ENCODE results near the gene OPCML. TPM values are rescaled to one million over a fixed set of nuclear protein-coding genes. Genes with fewer than 3 reads are reported as not detected.

Gene OPCML
- total RNA-seq, 5 donors from 2014 or later (not counting 1 experiment from before 2014, with no cell fraction given), result not detected

- 57% methylated on average over 1 of the region's 2 CpGs for WGBS (ENCODE audit: insufficient coverage)
- Histone ChIP-seq H3K9me3 (no peaks in the 10 kb centered on the region), H3K4me3 (ENCODE audit: control insufficient read depth in 1 of 2, extremely low read depth in 1 of 2, low read length in 1 of 2) (no peak overlapping the region), H3K27me3 (replicated peaks in 1 of 2; ENCODE audit: control insufficient read depth in 2 of 2, extremely low read depth in 1 of 2, insufficient read depth in 2 of 2, low read length in 1 of 2) (no peaks in the 10 kb centered on the region), H3K36me3 (ENCODE audit: control insufficient read depth in 2 of 2, extremely low read depth in 1 of 2, insufficient read depth in 1 of 2, low read length in 1 of 2) (no peaks in the 10 kb centered on the region), H3K27ac (ENCODE audit: low read length) (no peak overlapping the region), H3K4me1 (ENCODE audit: control insufficient read depth in 1 of 2, extremely low read depth in 1 of 2, insufficient read depth in 2 of 2, low read length in 2 of 2) (no peaks in the 10 kb centered on the region)
- DNase-seq, result no peak
- Mint-ChIP-seq H3K27ac (no peak overlapping the region), H3K9me3 (peaks cover 0 to 8% (median 6%) of the 10 kb centered on the region in 3 donors), H3K36me3 (no peaks in the 10 kb centered on the region), H3K4me3 (no peak overlapping the region), H3K4me1 (peaks cover 0 to 2% (median 2%) of the 10 kb centered on the region in 3 donors), H3K27me3 (no peaks in the 10 kb centered on the region)
- POLR2A ChIA-PET, result no interaction called here
- CTCF ChIA-PET, result no interaction called here
- ATAC-seq (replicated peaks in 1 of 4), result no peak
Observed at GRCh38 chr11:132734217-132734616, 798.1 kb downstream of the OPCML start.

- Mint-ChIP-seq H3K27me3 (no peaks in the 10 kb centered on the region), H3K9me3 (peaks cover 2 to 3% (median 3%) of the 10 kb centered on the region in 3 donors), H3K27ac (no peak overlapping the region), H3K4me3 (no peak overlapping the region), H3K4me1 (peaks cover 0 to 2% (median 2%) of the 10 kb centered on the region in 3 donors), H3K36me3 (no peaks in the 10 kb centered on the region)
- ATAC-seq (replicated peaks in 1 of 4), result no peak
- Histone ChIP-seq H3K9me3 (no peaks in the 10 kb centered on the region), H3K4me3 (ENCODE audit: control insufficient read depth in 1 of 2, extremely low read depth in 1 of 2, low read length in 1 of 2) (no peak overlapping the region), H3K27me3 (replicated peaks in 1 of 2; ENCODE audit: control insufficient read depth in 2 of 2, extremely low read depth in 1 of 2, insufficient read depth in 2 of 2, low read length in 1 of 2) (no peaks in the 10 kb centered on the region), H3K4me1 (ENCODE audit: control insufficient read depth in 1 of 2, extremely low read depth in 1 of 2, insufficient read depth in 2 of 2, low read length in 2 of 2) (no peaks in the 10 kb centered on the region), H3K27ac (ENCODE audit: low read length) (no peak overlapping the region), H3K36me3 (ENCODE audit: control insufficient read depth in 2 of 2, extremely low read depth in 1 of 2, insufficient read depth in 1 of 2, low read length in 1 of 2) (no peaks in the 10 kb centered on the region)
- WGBS (ENCODE audit: insufficient coverage), result 79% methylated on average over 5 of the region's 14 CpGs
- ChIA-PET CTCF (no interaction called here), POLR2A (no interaction called here)
- DNase-seq, result no peak
Observed at GRCh38 chr11:132728026-132728425, 804.3 kb downstream of the OPCML start.

- no peaks in the 10 kb centered on the region for H3K27me3 ChIP-seq (replicated peaks in 1 of 2; ENCODE audit: control insufficient read depth in 2 of 2, extremely low read depth in 1 of 2, insufficient read depth in 2 of 2, low read length in 1 of 2)
- CTCF ChIA-PET, result interaction anchor here in 1 of 2 donors (0.7 kb wide), 1 partner anchor 427 kb away, joined by 5 read pairs; no protein-coding TSS in a partner anchor
- POLR2A ChIA-PET, result no interaction called here
- H3K36me3 ChIP-seq (ENCODE audit: control insufficient read depth in 2 of 2, extremely low read depth in 1 of 2, insufficient read depth in 1 of 2, low read length in 1 of 2), result no peaks in the 10 kb centered on the region
- 62% methylated on average over 3 of the region's 5 CpGs for WGBS (ENCODE audit: insufficient coverage)
- H3K4me1 ChIP-seq (ENCODE audit: control insufficient read depth in 1 of 2, extremely low read depth in 1 of 2, insufficient read depth in 2 of 2, low read length in 2 of 2), result peaks cover 22 to 24% of the 10 kb centered on the region in 2 experiments
- no peak overlapping the region for H3K27ac Mint-ChIP-seq
- no peak overlapping the region for H3K27ac ChIP-seq (ENCODE audit: low read length)
- peaks cover 30 to 40% (median 38%) of the 10 kb centered on the region in 3 donors for H3K4me1 Mint-ChIP-seq
- H3K4me3 ChIP-seq (ENCODE audit: control insufficient read depth in 1 of 2, extremely low read depth in 1 of 2, low read length in 1 of 2), result no peak overlapping the region
- H3K9me3 ChIP-seq, result no peaks in the 10 kb centered on the region
- H3K27me3 Mint-ChIP-seq, result no peaks in the 10 kb centered on the region
- no peak overlapping the region for H3K4me3 Mint-ChIP-seq
- peaks cover 2 to 3% (median 3%) of the 10 kb centered on the region in 3 donors for H3K9me3 Mint-ChIP-seq
- no peaks in the 10 kb centered on the region for H3K36me3 Mint-ChIP-seq
- DNase-seq (no peak), ATAC-seq (replicated peaks in 1 of 4) (no peak)
Observed at GRCh38 chr11:132721526-132721925, 810.8 kb downstream of the OPCML start.

- H3K9me3 ChIP-seq, result no peaks in the 10 kb centered on the region
- DNase-seq, result peak in 1 of 35 experiments; percentile 8
- no peak overlapping the region for H3K27ac ChIP-seq (ENCODE audit: low read length)
- 20% methylated on average over 1 of the region's 4 CpGs for WGBS (ENCODE audit: insufficient coverage)
- H3K4me3 ChIP-seq (ENCODE audit: control insufficient read depth in 1 of 2, extremely low read depth in 1 of 2, low read length in 1 of 2), result peak overlapping the region; percentile 22 to 42
- no peaks in the 10 kb centered on the region for H3K27me3 Mint-ChIP-seq
- no peak for ATAC-seq (replicated peaks in 1 of 4)
- peak overlapping the region; percentile 49 to 74 (median 60) for H3K4me3 Mint-ChIP-seq
- no peaks in the 10 kb centered on the region for H3K27me3 ChIP-seq (replicated peaks in 1 of 2; ENCODE audit: control insufficient read depth in 2 of 2, extremely low read depth in 1 of 2, insufficient read depth in 2 of 2, low read length in 1 of 2)
- no peaks in the 10 kb centered on the region for H3K36me3 Mint-ChIP-seq
- peaks cover 30 to 40% (median 38%) of the 10 kb centered on the region in 3 donors for H3K4me1 Mint-ChIP-seq
- peak overlapping the region in 1 of 2 donors; percentile 87 for H3K27ac Mint-ChIP-seq
- no peaks in the 10 kb centered on the region for H3K36me3 ChIP-seq (ENCODE audit: control insufficient read depth in 2 of 2, extremely low read depth in 1 of 2, insufficient read depth in 1 of 2, low read length in 1 of 2)
- no peaks in the 10 kb centered on the region for H3K9me3 Mint-ChIP-seq
- POLR2A ChIA-PET, result no interaction called here
- CTCF ChIA-PET, result no interaction called here
- peaks cover 22 to 24% of the 10 kb centered on the region in 2 experiments for H3K4me1 ChIP-seq (ENCODE audit: control insufficient read depth in 1 of 2, extremely low read depth in 1 of 2, insufficient read depth in 2 of 2, low read length in 2 of 2)
Observed at GRCh38 chr11:132719684-132720083, 812.6 kb downstream of the OPCML start.

GRCh38 chr11:132718711-132719671 is 813.3 kb downstream of the OPCML start:
- H3K9me3 ChIP-seq, result no peaks in the 10 kb centered on the region
- peaks cover 22 to 24% of the 10 kb centered on the region in 2 experiments for H3K4me1 ChIP-seq (ENCODE audit: control insufficient read depth in 1 of 2, extremely low read depth in 1 of 2, insufficient read depth in 2 of 2, low read length in 2 of 2)
- Mint-ChIP-seq H3K9me3 (no peaks in the 10 kb centered on the region), H3K27me3 (no peaks in the 10 kb centered on the region), H3K4me1 (peaks cover 30 to 40% (median 38%) of the 10 kb centered on the region in 3 donors), H3K36me3 (no peaks in the 10 kb centered on the region), H3K4me3 (peak overlapping the region; percentile 49 to 74 (median 60)), H3K27ac (peak overlapping the region; percentile 71 to 87)
- no peaks in the 10 kb centered on the region for H3K27me3 ChIP-seq (replicated peaks in 1 of 2; ENCODE audit: control insufficient read depth in 2 of 2, extremely low read depth in 1 of 2, insufficient read depth in 2 of 2, low read length in 1 of 2)
- POLR2A ChIA-PET, result no interaction called here
- ATAC-seq (replicated peaks in 1 of 4), result peak; percentile 79 to 86 (median 84)
- CTCF ChIA-PET, result no interaction called here
- H3K27ac ChIP-seq (ENCODE audit: low read length), result no peak overlapping the region
- no peaks in the 10 kb centered on the region for H3K36me3 ChIP-seq (ENCODE audit: control insufficient read depth in 2 of 2, extremely low read depth in 1 of 2, insufficient read depth in 1 of 2, low read length in 1 of 2)
- H3K4me3 ChIP-seq (ENCODE audit: control insufficient read depth in 1 of 2, extremely low read depth in 1 of 2, low read length in 1 of 2), result peak overlapping the region; percentile 22 to 42
- WGBS (ENCODE audit: insufficient coverage), result 5% methylated on average over 14 of the region's 27 CpGs
- peak in 34 of 35 experiments; percentile 4 to 62 (median 25) for DNase-seq

- DNase-seq (peak in 1 of 35 experiments; percentile 8), ATAC-seq (replicated peaks in 1 of 4) (no peak)
- Histone ChIP-seq H3K27me3 (replicated peaks in 1 of 2; ENCODE audit: control insufficient read depth in 2 of 2, extremely low read depth in 1 of 2, insufficient read depth in 2 of 2, low read length in 1 of 2) (no peaks in the 10 kb centered on the region), H3K9me3 (no peaks in the 10 kb centered on the region), H3K4me3 (ENCODE audit: control insufficient read depth in 1 of 2, extremely low read depth in 1 of 2, low read length in 1 of 2) (no peak overlapping the region), H3K27ac (ENCODE audit: low read length) (no peak overlapping the region), H3K36me3 (ENCODE audit: control insufficient read depth in 2 of 2, extremely low read depth in 1 of 2, insufficient read depth in 1 of 2, low read length in 1 of 2) (no peaks in the 10 kb centered on the region), H3K4me1 (ENCODE audit: control insufficient read depth in 1 of 2, extremely low read depth in 1 of 2, insufficient read depth in 2 of 2, low read length in 2 of 2) (peaks cover 22 to 24% of the 10 kb centered on the region in 2 experiments)
- POLR2A ChIA-PET, result no interaction called here
- no peaks in the 10 kb centered on the region for H3K27me3 Mint-ChIP-seq
- peaks cover 30 to 40% (median 37%) of the 10 kb centered on the region in 3 donors for H3K4me1 Mint-ChIP-seq
- CTCF ChIA-PET, result interaction anchor here in 1 of 2 donors (0.5 kb wide), 1 partner anchor 636 kb away, joined by 6 read pairs; no protein-coding TSS in a partner anchor
- peak overlapping the region in 1 of 3 donors; percentile 37 for H3K4me3 Mint-ChIP-seq
- no peaks in the 10 kb centered on the region for H3K9me3 Mint-ChIP-seq
- H3K36me3 Mint-ChIP-seq, result no peaks in the 10 kb centered on the region
- peak overlapping the region; percentile 55 to 71 for H3K27ac Mint-ChIP-seq
- WGBS (ENCODE audit: insufficient coverage), result 24% methylated on average over 4 of the region's 8 CpGs
Observed at GRCh38 chr11:132717824-132718223, 814.5 kb downstream of the OPCML start.
